ENCODE measurements around the gene CD247.

Gene CD247

GRCh38 chr1:167548059-167548932, 30.0 kb upstream of the CD247 start:
- TF ChIP-seq CTCF (conservative IDR thresholded peaks at IDR 0.05; ENCODE audit: low read length): no peak
- no peak overlapping the region for H3K4me3 ChIP-seq (ENCODE audit: low read length)
- DNase-seq (ENCODE audit: low read depth): peak; percentile 75

GRCh38 chr1:167546935-167547334, 28.6 kb upstream of the CD247 start:
- no peak for DNase-seq (ENCODE audit: low read depth)
- TF ChIP-seq CTCF (conservative IDR thresholded peaks at IDR 0.05; ENCODE audit: low read length): no peak
- H3K4me3 ChIP-seq (ENCODE audit: low read length): no peak overlapping the region

DNA sequence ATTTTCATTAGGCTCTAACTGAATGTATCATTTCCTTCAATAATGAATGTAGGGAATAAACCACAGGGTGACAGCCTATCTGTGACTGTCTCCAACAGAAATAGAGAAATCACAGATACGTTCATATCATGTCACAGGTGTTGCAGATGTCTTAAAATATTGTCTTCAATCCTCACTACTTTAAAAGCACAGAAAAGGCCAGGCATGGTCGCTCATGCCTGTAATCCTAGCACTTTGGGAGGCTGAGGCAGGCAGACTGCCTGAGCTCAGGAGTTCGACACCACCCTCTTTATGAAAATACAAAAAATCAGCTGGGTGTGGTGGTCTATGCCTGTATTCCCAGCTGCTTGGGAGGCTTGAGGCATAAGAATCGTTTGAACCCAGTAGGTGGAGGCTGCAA, 27.0 kb upstream of the CD247 start:
- DNase-seq (ENCODE audit: low read depth): no peak
- H3K4me3 ChIP-seq (ENCODE audit: low read length): no peak overlapping the region
- TF ChIP-seq CTCF (conservative IDR thresholded peaks at IDR 0.05; ENCODE audit: low read length): no peak

GRCh38 chr1:167544447-167545093, 26.2 kb upstream of the CD247 start:
- H3K4me3 ChIP-seq (ENCODE audit: low read length): no peak overlapping the region
- DNase-seq (ENCODE audit: low read depth): no peak
- no peak for TF ChIP-seq CTCF (conservative IDR thresholded peaks at IDR 0.05; ENCODE audit: low read length)

DNA sequence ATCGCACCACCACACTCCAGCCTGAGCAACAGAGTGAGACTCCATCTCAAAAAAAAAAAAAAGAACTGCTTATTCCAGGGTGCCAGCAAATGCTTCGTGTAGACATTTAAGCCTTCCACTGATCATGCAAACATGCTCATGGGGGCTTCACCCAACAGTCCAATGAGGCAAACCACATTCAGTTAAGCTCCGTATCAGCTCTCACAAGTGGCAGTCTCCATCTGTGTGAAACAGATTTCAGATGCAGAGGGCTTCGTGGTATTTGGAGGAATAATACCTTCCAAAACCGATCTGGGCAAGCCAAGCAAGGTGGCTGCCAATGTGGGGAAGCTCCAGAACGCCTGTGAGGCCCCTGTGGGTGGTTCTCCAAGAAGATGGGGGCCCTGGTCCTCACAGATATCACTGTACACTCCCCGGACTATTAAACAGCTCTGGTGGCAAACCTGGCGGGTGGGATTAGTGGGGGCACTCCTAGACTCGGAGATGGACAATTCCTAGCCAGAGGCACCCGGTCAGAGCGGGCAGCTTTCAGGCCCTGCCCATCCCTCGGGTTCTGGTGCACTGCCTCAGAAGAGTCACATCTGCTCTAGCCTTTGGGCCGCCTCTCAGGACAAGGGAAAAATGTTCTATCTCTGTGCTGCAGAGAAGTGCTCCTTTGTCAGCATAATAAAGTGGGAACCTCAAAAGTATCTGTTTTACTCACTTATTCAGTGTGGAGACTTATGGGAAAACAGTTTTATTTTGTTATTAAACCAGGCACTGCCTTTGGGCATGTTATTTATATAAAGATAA, 25.1 kb upstream of the CD247 start:
- TF ChIP-seq CTCF (conservative IDR thresholded peaks at IDR 0.05; ENCODE audit: low read length): no peak
- no peak overlapping the region for H3K4me3 ChIP-seq (ENCODE audit: low read length)
- DNase-seq (ENCODE audit: low read depth): no peak

DNA sequence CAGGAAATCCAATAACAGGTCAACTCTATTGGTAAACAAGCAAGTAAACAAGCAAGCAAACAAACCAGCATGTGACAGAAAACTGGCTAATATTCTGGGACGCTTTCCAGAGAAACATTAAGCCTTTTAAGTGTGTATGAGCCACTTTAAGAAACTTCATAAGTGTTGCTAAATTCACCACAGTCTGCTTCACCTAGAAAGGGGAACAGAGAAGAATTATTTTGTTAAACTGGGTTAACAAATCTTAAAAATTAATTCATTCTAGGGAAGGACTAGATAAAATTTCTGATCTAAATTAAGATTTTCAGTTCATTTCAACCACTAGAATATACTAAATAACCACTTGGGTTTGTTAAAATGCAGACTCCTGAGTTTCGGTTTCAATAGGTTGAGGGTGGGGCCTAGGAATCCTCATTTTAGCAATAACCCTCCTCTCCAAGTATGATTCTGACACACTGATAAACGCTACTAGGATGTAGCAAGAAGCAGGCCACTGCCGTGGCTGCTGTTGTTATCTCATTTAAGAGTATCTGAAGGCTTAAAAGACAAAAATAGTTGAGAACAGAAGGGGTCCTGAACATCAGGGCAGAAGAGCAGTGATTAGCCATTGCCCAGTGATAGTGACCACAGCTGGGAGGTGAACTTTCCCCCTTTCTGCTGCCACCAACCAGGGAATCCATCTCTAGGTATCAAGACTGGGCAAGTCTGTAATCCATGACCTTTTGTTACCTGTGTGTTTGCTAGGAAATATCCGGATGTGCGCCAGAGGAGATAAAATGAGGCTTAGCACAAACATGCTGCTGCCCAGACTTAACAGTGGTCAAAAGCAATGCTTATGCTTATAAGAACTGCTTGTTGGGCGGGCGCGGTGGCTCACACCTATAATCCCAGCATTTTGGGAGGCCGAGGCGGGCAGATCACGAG, 24.0 kb upstream of the CD247 start:
- TF ChIP-seq CTCF (conservative IDR thresholded peaks at IDR 0.05; ENCODE audit: low read length): no peak
- no peak overlapping the region for H3K4me3 ChIP-seq (ENCODE audit: low read length)
- no peak for DNase-seq (ENCODE audit: low read depth)

All from AG10803 (cell line).